ENCODE results near the gene FAHD2A. TPM values are rescaled to one million over a fixed set of nuclear protein-coding genes. Genes with fewer than 3 reads are reported as not detected.

The FAHD2A gene
- total and polyA plus RNA-seq, 2 experiments from 2014 or later: 27.6 to 51.0 TPM

GRCh38 chr2:95384854-95385569 is 17.5 kb upstream of the FAHD2A start:
- H3K4me1 ChIP-seq (ENCODE audit: insufficient read depth): no peaks in the 10 kb centered on the region; the same call in 1 of the 2 replicates
- H3K4me3 ChIP-seq: no peak overlapping the region
- no peaks in the 10 kb centered on the region for H3K9me2 ChIP-seq (ENCODE audit: insufficient read depth)
- H3K79me2 ChIP-seq (replicated peaks; ENCODE audit: insufficient read depth): no peaks in the 10 kb centered on the region
- Mint-ChIP-seq H3K4me1 (peaks cover under 1% of the 10 kb centered on the region; the same call in 2 of the 3 replicates), H3K27me3 (ENCODE audit: insufficient read depth, low read depth, poor library complexity) (peaks cover 16% of the 10 kb centered on the region), H3K36me3 (ENCODE audit: low read depth) (no peaks in the 10 kb centered on the region), H3K27ac (no peak overlapping the region), H3K4me3 (no peak overlapping the region), H3K9me3 (no peaks in the 10 kb centered on the region)
- peak overlapping the region; percentile 43; the same call in 1 of the 2 replicates for H2AFZ ChIP-seq
- H3K27ac ChIP-seq (ENCODE audit: low read depth): no peak overlapping the region
- TF ChIP-seq, protein P1, sequence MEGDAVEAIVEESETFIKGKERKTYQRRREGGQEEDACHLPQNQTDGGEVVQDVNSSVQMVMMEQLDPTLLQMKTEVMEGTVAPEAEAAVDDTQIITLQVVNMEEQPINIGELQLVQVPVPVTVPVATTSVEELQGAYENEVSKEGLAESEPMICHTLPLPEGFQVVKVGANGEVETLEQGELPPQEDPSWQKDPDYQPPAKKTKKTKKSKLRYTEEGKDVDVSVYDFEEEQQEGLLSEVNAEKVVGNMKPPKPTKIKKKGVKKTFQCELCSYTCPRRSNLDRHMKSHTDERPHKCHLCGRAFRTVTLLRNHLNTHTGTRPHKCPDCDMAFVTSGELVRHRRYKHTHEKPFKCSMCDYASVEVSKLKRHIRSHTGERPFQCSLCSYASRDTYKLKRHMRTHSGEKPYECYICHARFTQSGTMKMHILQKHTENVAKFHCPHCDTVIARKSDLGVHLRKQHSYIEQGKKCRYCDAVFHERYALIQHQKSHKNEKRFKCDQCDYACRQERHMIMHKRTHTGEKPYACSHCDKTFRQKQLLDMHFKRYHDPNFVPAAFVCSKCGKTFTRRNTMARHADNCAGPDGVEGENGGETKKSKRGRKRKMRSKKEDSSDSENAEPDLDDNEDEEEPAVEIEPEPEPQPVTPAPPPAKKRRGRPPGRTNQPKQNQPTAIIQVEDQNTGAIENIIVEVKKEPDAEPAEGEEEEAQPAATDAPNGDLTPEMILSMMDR (conservative IDR thresholded peaks at IDR 0.05; ENCODE audit: low read depth in 2 of 2): 0 out of 4 replicates have a peak, but pooled peaks of 1 of the 2 experiments have one; percentile 3
- TF ChIP-seq EZH2 (IDR thresholded peaks at IDR 0.05; ENCODE audit: low read depth, unreplicated experiment): no peak
- no peak overlapping the region for H3K4me2 ChIP-seq
- DNase-seq (ENCODE audit: low spot score) (peak; percentile 52), ATAC-seq (peak; percentile 64)
- no peaks in the 10 kb centered on the region for H3K36me3 ChIP-seq (ENCODE audit: insufficient read depth)
- peaks cover 3% of the 10 kb centered on the region; the same call in 1 of the 2 replicates for H3K27me3 ChIP-seq (ENCODE audit: insufficient read depth)
- no peaks in the 10 kb centered on the region for H3F3A ChIP-seq (replicated peaks; ENCODE audit: low read depth)
- no peaks in the 10 kb centered on the region for H4K20me1 ChIP-seq (replicated peaks; ENCODE audit: insufficient read depth)

DNA sequence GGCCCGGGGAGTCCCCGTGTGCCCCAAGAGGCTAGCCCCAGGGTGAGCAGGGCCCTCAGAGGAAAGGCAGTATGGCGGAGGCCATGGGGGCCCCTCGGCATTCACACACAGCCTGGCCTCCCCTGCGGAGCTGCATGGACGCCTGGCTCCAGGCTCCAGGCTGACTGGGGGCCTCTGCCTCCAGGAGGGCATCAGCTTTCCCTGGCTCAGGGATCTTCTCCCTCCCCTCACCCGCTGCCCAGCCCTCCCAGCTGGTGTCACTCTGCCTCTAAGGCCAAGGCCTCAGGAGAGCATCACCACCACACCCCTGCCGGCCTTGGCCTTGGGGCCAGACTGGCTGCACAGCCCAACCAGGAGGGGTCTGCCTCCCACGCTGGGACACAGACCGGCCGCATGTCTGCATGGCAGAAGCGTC is 16.9 kb upstream of the FAHD2A start:
- Histone ChIP-seq H2AFZ (no peak overlapping the region), H4K20me1 (replicated peaks; ENCODE audit: insufficient read depth) (no peaks in the 10 kb centered on the region), H3K27ac (ENCODE audit: low read depth) (no peak overlapping the region), H3K4me1 (ENCODE audit: insufficient read depth) (no peaks in the 10 kb centered on the region), H3K4me3 (no peak overlapping the region), H3K27me3 (ENCODE audit: insufficient read depth) (0 out of 2 replicates have a peak, but pooled peaks cover 3% of the 10 kb centered on the region), H3K4me2 (no peak overlapping the region), H3F3A (replicated peaks; ENCODE audit: low read depth) (no peaks in the 10 kb centered on the region), H3K9me2 (ENCODE audit: insufficient read depth) (no peaks in the 10 kb centered on the region), H3K79me2 (replicated peaks; ENCODE audit: insufficient read depth) (no peaks in the 10 kb centered on the region), H3K36me3 (ENCODE audit: insufficient read depth) (no peaks in the 10 kb centered on the region)
- no peak overlapping the region for H3K27ac Mint-ChIP-seq
- H3K9me3 Mint-ChIP-seq: no peaks in the 10 kb centered on the region
- ATAC-seq: no peak
- no peak overlapping the region for H3K4me3 Mint-ChIP-seq
- no peaks in the 10 kb centered on the region for H3K36me3 Mint-ChIP-seq (ENCODE audit: low read depth)
- no peaks in the 10 kb centered on the region; the same call in 1 of the 3 replicates for H3K4me1 Mint-ChIP-seq
- DNase-seq (ENCODE audit: low spot score): no peak
- H3K27me3 Mint-ChIP-seq (ENCODE audit: insufficient read depth, low read depth, poor library complexity): peaks cover 16% of the 10 kb centered on the region
- TF ChIP-seq CREB1 (CRISPR knock-in tag; IDR thresholded peaks at IDR 0.05; ENCODE audit: low read depth) (no peak), STAT1 (IDR thresholded peaks at IDR 0.05; ENCODE audit: unreplicated experiment) (no peak), EZH2 (IDR thresholded peaks at IDR 0.05; ENCODE audit: low read depth, unreplicated experiment) (no peak), POLR2AphosphoS5 (IDR thresholded peaks at IDR 0.05; ENCODE audit: low read depth) (no peak), ETS1 (IDR thresholded peaks at IDR 0.05) (no peak), ZNF114 (CRISPR knock-in tag; IDR thresholded peaks at IDR 0.05) (no peak), EZH2phosphoT487 (IDR thresholded peaks at IDR 0.05; ENCODE audit: unreplicated experiment) (no peak), NANOG (IDR thresholded peaks at IDR 0.05; ENCODE audit: borderline replicate concordance) (no peak), REST (IDR thresholded peaks at IDR 0.05; ENCODE audit: unreplicated experiment) (no peak), ZNF331 (CRISPR knock-in tag; IDR thresholded peaks at IDR 0.05; ENCODE audit: low read depth) (no peak), JUNB (IDR thresholded peaks at IDR 0.05; ENCODE audit: unreplicated experiment) (no peak)
- TF ChIP-seq, protein P1 (conservative IDR thresholded peaks at IDR 0.05; ENCODE audit: low read depth in 2 of 2): no peak

Measured in GM23338 (cell line).